HG03342 (cell line): Measurements from ENCODE around the gene TMEM154.

Experiments
- ATAC-seq: cut with Tn5 transposase; IDR thresholded peaks from one replicate; pipeline ENCODE4 v1.9.1; 2021; ENCODE audit warnings: mild to moderate bottlenecking, moderate library complexity; ENCODE audit not compliant: unreplicated experiment

The TMEM154 gene

GRCh38 chr4:152634110-152634760 lies 45.6 kb downstream of the TMEM154 start:
- ATAC-seq = no peak

GRCh38 chr4:152633118-152633517 lies 46.7 kb downstream of the TMEM154 start:
- no peak for ATAC-seq

- no peak for ATAC-seq
Observed at GRCh38 chr4:152630324-152630723, 49.5 kb downstream of the TMEM154 start.

- no peak for ATAC-seq
Observed at GRCh38 chr4:152629908-152630307, 49.9 kb downstream of the TMEM154 start.

GRCh38 chr4:152628128-152628527 lies 51.7 kb downstream of the TMEM154 start:
- ATAC-seq = no peak

GRCh38 chr4:152626790-152627189 lies 53.0 kb downstream of the TMEM154 start:
- ATAC-seq = no peak

- no peak for ATAC-seq
Observed at GRCh38 chr4:152620915-152621314, 58.9 kb downstream of the TMEM154 start.

GRCh38 chr4:152620218-152620617 lies 59.6 kb downstream of the TMEM154 start:
- ATAC-seq = no peak

- no peak for ATAC-seq
Observed at GRCh38 chr4:152619556-152619955, 60.2 kb downstream of the TMEM154 start.

- no peak for ATAC-seq
Observed at GRCh38 chr4:152618971-152619370, 60.8 kb downstream of the TMEM154 start.

GRCh38 chr4:152616804-152617203 lies 63.0 kb downstream of the TMEM154 start:
- no peak for ATAC-seq

- no peak for ATAC-seq
Observed at GRCh38 chr4:152613841-152614721, 65.7 kb downstream of the TMEM154 start.

- ATAC-seq = no peak
Observed at GRCh38 chr4:152613351-152613750, 66.4 kb downstream of the TMEM154 start.

GRCh38 chr4:152610131-152610530 lies 69.7 kb downstream of the TMEM154 start:
- ATAC-seq = no peak

GRCh38 chr4:152609481-152609880 lies 70.3 kb downstream of the TMEM154 start:
- no peak for ATAC-seq

GRCh38 chr4:152607178-152607577 lies 72.6 kb downstream of the TMEM154 start:
- ATAC-seq = no peak

- no peak for ATAC-seq
Observed at GRCh38 chr4:152606753-152607152, 73.0 kb downstream of the TMEM154 start.

GRCh38 chr4:152605641-152606335 lies 74.0 kb downstream of the TMEM154 start:
- ATAC-seq = no peak

- no peak for ATAC-seq
Observed at GRCh38 chr4:152605031-152605430, 74.8 kb downstream of the TMEM154 start.

GRCh38 chr4:152601156-152601555 lies 78.6 kb downstream of the TMEM154 start:
- ATAC-seq = no peak

- no peak for ATAC-seq
Observed at GRCh38 chr4:152599636-152600035, 80.2 kb downstream of the TMEM154 start.

GRCh38 chr4:152599095-152599494 lies 80.7 kb downstream of the TMEM154 start:
- no peak for ATAC-seq
